Transverse colon (tissue), 4 donors: Measurements from ENCODE around the gene TRAPPC10. TPM values are rescaled to one million over a fixed set of nuclear protein-coding genes. Genes with fewer than 3 reads are reported as not detected.

Experiments used
- DNase-seq: peaks from one replicate; pipeline ENCODE4 v3.0.0-alpha.2; 2019
- H3K27ac ChIP-seq, 4 donors: fragments of 200-600 bp; sonication (generic); 2 replicates each; pipeline ENCODE4 v1.5.1; 2016 to 2018; ENCODE audit warnings: inconsistent platforms in 4 of 4
- H3K27me3 ChIP-seq: fragments of 200-600 bp; sonication (generic); 2 replicates; pipeline ENCODE4 v1.5.1; 2017; ENCODE audit warnings: inconsistent platforms
- H3K36me3 ChIP-seq, 4 donors: fragments of 200-600 bp; sonication (generic); 2 replicates each; pipeline ENCODE4 v1.5.1; 2017 to 2019; ENCODE audit warnings: inconsistent platforms in 4 of 4
- H3K4me1 ChIP-seq, 4 donors: fragments of 200-600 bp; sonication (generic); 2 replicates each; pipeline ENCODE4 v1.5.1; 2017 to 2020; ENCODE audit warnings: inconsistent platforms in 4 of 4
- H3K4me3 ChIP-seq, 4 donors: fragments of 200-600 bp; sonication (generic); 1 replicate in 1 of 4; 2 replicates in 3 of 4; pipeline versions ENCODE4 v1.5.1 to v1.6.1; 2017 to 2019; ENCODE audit warnings: inconsistent platforms in 4 of 4
- H3K9me3 ChIP-seq, 2 donors: fragments of 200-600 bp; sonication (generic); 2 replicates each; pipeline ENCODE4 v1.5.1; 2017 to 2019; ENCODE audit warnings: inconsistent platforms in 2 of 2
- EP300 ChIP-seq: sonication (generic); formaldehyde crosslinking; IDR thresholded peaks from one replicate; pipeline ENCODE4 v1.6.1; 2017; ENCODE audit warnings: antibody characterized with exemption, low read depth
- POLR2A ChIP-seq: fragments of 450-650 bp; IDR thresholded peaks from one replicate; pipeline ENCODE4 v1.6.1; 2016; ENCODE audit warnings: antibody characterized with exemption, mild to moderate bottlenecking, moderate library complexity
- POLR2AphosphoS5 ChIP-seq, 3 donors: sonication (generic); formaldehyde crosslinking; IDR thresholded peaks; one replicate each; pipeline ENCODE4 v1.6.1; 2016; ENCODE audit warnings: antibody characterized with exemption in 3 of 3
- WGBS, 2 donors: methylation state at CpG; one replicate each; pipeline ENCODE4 v1.1.5; 2018; ENCODE audit warnings: low coverage in 1 of 2; 5-methylcytosine and 5-hydroxymethylcytosine counted together
- in situ Hi-C, 4 donors: fragments of 200-750 bp; cut with MboI; loops; one replicate each; pipeline versions ENCODE4 v1.15.0 to v1.15.1; 2017; ENCODE audit warnings: low sequenced_read_pairs in 3 of 4, low pct_ligation_motif_present in 1 of 4, low pct_unique_long_range_greater_than_20kb in 1 of 4
- intact Hi-C: fragments of 100-400 bp; cut with DNase I; formaldehyde crosslinking; loops from one replicate; pipeline ENCODE4 v1.15.1; 2023; ENCODE audit warnings: low total_unique reads
- total RNA-seq, 4 donors: library from RNA; depleted of rRNA; stranded (reverse); fragments of >200 nt; gene quantifications; one replicate each; pipeline ENCODE4 v1.1.0, GENCODE V29; 2016
- TF ChIP-seq, protein P1 (sequence below), 5 experiments: fragments of 200-600 bp in 3 of 5; fragments of 450-650 bp in 2 of 5; sonication (generic) in 3 of 5; IDR thresholded peaks; 1 replicate in 2 of 5; 2 replicates in 3 of 5; pipeline ENCODE4 v1.5.1; 2016 to 2017; ENCODE audit warnings: antibody characterized with exemption in 5 of 5, inconsistent platforms in 3 of 5, mild to moderate bottlenecking in 2 of 5, moderate library complexity in 1 of 5

The TRAPPC10 gene, protein sequence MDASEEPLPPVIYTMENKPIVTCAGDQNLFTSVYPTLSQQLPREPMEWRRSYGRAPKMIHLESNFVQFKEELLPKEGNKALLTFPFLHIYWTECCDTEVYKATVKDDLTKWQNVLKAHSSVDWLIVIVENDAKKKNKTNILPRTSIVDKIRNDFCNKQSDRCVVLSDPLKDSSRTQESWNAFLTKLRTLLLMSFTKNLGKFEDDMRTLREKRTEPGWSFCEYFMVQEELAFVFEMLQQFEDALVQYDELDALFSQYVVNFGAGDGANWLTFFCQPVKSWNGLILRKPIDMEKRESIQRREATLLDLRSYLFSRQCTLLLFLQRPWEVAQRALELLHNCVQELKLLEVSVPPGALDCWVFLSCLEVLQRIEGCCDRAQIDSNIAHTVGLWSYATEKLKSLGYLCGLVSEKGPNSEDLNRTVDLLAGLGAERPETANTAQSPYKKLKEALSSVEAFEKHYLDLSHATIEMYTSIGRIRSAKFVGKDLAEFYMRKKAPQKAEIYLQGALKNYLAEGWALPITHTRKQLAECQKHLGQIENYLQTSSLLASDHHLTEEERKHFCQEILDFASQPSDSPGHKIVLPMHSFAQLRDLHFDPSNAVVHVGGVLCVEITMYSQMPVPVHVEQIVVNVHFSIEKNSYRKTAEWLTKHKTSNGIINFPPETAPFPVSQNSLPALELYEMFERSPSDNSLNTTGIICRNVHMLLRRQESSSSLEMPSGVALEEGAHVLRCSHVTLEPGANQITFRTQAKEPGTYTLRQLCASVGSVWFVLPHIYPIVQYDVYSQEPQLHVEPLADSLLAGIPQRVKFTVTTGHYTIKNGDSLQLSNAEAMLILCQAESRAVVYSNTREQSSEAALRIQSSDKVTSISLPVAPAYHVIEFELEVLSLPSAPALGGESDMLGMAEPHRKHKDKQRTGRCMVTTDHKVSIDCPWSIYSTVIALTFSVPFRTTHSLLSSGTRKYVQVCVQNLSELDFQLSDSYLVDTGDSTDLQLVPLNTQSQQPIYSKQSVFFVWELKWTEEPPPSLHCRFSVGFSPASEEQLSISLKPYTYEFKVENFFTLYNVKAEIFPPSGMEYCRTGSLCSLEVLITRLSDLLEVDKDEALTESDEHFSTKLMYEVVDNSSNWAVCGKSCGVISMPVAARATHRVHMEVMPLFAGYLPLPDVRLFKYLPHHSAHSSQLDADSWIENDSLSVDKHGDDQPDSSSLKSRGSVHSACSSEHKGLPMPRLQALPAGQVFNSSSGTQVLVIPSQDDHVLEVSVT
- total RNA-seq = 10 to 100 TPM; 71.0 to 81.5 (median 79.8) TPM

DNA sequence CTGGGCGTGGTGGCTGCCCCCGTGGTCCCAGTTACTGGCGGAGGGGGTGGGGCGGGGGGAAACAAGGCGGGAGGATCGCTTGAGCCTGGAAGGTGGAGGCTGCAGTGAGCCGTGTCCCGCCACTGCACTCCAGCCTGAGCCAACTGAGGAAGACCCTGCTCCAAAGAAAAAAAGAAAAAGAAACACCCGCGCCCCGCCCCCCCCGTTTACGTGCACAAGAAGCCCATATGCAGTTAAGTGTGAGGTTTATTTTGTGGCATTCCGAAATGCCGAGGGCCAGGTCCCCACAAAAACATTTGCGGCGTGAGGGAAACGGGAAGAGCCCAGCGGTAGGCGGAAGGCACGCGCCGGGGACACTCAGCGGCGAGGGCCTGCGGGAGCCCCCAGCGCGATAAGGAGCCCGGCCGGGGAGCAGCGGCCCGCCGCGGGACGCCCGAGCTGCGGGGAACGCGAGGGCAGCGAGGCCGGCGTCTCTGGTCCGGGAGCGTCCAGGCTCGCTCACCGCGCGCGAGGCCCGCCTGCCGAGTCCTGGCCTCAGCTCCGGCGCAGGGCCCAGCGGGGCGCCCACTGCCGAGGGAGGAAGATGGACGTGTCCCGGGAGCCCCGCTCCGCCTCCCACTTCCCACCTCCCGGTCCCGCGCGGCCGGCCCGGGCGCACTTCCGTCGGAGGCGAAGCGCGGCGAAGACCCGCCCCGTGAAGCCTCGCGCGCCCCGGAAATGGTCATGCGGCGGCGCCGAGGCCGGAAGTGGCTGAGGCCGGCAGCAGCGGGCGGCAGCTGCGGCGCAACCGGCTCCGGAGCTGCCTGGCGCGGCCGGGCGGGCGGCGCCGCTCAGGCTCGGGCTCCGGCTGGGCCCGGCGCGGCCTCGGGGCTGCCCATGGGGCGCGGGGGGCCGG, at the start of gene TRAPPC10:
Gene TRAPPC10 (plus strand): TSS at position 731 of the 895 bp plus-strand sequence. CDS start 185 bp downstream, outside the sequence.
- Histone ChIP-seq H3K36me3 (no peaks in the 10 kb centered on the region), H3K4me3 (peak within 1 kb of the TSS; percentile 70 to 99 (median 94)), H3K27ac (peak within 1 kb of the TSS; percentile 89 to 100 (median 97)), H3K4me1 (peaks cover 11 to 42% (median 27%) of the 10 kb centered on the region in 4 donors), H3K9me3 (no peaks in the 10 kb centered on the region), H3K27me3 (no peaks in the 10 kb centered on the region)
- WGBS, 2 donors = 0 to 1% methylated on average over 1 to 73 of the region's 107 CpGs
- peak; percentile 89 for DNase-seq
- intact Hi-C loops = no loop called here
- no peak for TF ChIP-seq EP300
- TF ChIP-seq POLR2A = peak; percentile 79
- peak; percentile 89 to 94 (median 92) for TF ChIP-seq POLR2AphosphoS5 (IDR thresholded peaks at IDR 0.05)
- TF ChIP-seq, protein P1, sequence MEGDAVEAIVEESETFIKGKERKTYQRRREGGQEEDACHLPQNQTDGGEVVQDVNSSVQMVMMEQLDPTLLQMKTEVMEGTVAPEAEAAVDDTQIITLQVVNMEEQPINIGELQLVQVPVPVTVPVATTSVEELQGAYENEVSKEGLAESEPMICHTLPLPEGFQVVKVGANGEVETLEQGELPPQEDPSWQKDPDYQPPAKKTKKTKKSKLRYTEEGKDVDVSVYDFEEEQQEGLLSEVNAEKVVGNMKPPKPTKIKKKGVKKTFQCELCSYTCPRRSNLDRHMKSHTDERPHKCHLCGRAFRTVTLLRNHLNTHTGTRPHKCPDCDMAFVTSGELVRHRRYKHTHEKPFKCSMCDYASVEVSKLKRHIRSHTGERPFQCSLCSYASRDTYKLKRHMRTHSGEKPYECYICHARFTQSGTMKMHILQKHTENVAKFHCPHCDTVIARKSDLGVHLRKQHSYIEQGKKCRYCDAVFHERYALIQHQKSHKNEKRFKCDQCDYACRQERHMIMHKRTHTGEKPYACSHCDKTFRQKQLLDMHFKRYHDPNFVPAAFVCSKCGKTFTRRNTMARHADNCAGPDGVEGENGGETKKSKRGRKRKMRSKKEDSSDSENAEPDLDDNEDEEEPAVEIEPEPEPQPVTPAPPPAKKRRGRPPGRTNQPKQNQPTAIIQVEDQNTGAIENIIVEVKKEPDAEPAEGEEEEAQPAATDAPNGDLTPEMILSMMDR (IDR thresholded peaks at IDR 0.05) = no peak
- in situ Hi-C loops = no loop called here

DNA sequence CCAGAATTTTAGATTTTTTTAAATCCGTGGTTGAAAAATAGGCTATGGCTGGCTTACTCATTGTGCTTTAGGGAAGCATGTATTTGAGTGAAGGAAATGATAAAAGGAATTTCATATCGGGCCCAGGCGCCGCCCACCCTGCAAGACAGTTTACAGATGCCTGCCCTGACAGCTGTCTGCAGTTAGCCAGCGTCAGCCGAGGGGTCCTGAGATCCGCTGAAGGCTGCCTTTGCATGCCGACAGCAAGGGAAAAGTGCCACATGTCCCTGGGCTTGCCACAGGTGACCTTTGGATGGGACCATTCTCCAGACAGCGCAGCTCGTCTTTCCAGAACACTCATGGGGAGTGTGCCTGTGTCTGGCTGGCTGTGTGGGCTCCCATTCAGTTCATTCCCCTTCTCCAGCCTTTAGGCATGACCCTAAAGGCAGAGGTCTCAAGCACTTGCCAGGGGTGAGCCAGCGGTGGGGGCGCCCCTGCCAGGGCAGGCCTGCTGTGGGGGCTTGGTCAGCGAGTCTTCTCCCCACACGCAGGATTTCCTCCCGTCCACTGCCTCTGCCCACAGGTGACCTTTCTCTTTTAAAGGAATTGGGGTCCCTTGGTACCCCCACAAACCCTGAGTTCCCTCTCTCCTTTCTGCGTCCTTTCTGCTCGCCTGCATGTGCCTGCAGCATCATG, 46.1 kb upstream of the TRAPPC10 start:
- H3K9me3 ChIP-seq = no peaks in the 10 kb centered on the region
- TF ChIP-seq POLR2AphosphoS5 (IDR thresholded peaks at IDR 0.05) (no peak), EP300 (no peak), POLR2A (no peak)
- TF ChIP-seq, protein P1 (IDR thresholded peaks at IDR 0.05) = no peak
- intact Hi-C loops = loop anchor here (10.0 kb wide), 1 partner anchor 1401 kb away; no protein-coding TSS in a partner anchor
- H3K27ac ChIP-seq = no peak overlapping the region
- no peak for DNase-seq
- WGBS, 2 donors = 60 to 87% methylated on average over 1 to 17 of the region's 17 CpGs
- H3K27me3 ChIP-seq = no peaks in the 10 kb centered on the region
- peaks cover 0 to 21% (median 9%) of the 10 kb centered on the region in 4 donors for H3K36me3 ChIP-seq
- H3K4me3 ChIP-seq = no peak overlapping the region
- in situ Hi-C loops = no loop called here
- no peaks in the 10 kb centered on the region for H3K4me1 ChIP-seq

DNA sequence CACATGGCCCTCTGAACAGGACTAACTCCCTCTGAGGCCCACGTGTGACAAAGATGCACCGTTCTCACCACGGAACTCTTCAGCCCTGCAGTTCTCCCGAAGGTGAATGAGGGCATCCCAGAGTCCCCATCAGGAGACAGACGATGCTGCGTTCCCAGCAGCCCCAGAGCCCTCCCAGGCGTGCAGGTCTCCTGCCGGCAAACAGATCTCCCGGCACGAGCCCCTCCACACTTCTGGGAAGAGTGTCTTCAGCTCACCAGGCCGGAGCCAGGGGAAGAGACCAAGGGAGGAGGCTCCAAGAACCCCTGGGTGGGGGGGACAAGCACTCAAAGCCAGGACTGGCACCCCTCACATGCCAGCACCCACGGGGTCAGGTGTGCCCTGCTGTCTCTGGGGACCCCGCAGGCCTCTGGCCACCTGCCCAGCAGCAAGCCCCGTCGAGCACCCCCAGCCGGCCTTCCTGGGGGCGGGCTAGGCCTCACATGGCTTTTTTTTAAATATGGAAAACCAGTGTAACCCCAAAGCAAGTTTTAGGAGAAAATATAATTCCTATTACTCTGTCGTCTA, 45.1 kb upstream of the TRAPPC10 start:
- Histone ChIP-seq H3K27me3 (no peaks in the 10 kb centered on the region), H3K36me3 (peaks cover 0 to 30% (median 14%) of the 10 kb centered on the region in 4 donors), H3K27ac (no peak overlapping the region), H3K9me3 (no peaks in the 10 kb centered on the region), H3K4me3 (no peak overlapping the region), H3K4me1 (no peaks in the 10 kb centered on the region)
- DNase-seq = no peak
- intact Hi-C loops (loop anchor here (10.0 kb wide), 1 partner anchor 1402 kb away; no protein-coding TSS in a partner anchor), in situ Hi-C loops (no loop called here)
- TF ChIP-seq EP300 = no peak
- TF ChIP-seq, protein P1 (IDR thresholded peaks at IDR 0.05) = no peak
- no peak for TF ChIP-seq POLR2A
- no peak for TF ChIP-seq POLR2AphosphoS5 (IDR thresholded peaks at IDR 0.05)
- WGBS, 2 donors = 80 to 90% methylated on average over 1 to 13 of the region's 18 CpGs
